NB4 (cell line): ENCODE data around the gene FAM210A.

Source experiments
- DNase-seq: peaks from one replicate; pipeline ENCODE4 v3.0.0; 2010; ENCODE audit warnings: low read depth
- H3K4me3 ChIP-seq: one replicate; pipeline ENCODE4 v1.5.1; 2011; ENCODE audit warnings: mild to moderate bottlenecking, low read depth, low read length, moderate library complexity
- CTCF ChIP-seq: IDR thresholded peaks from one replicate; pipeline ENCODE4 v1.5.1; 2012; ENCODE audit warnings: low read depth, low read length
- MYC ChIP-seq: IDR thresholded peaks from 2 replicates; pipeline ENCODE4 v1.6.1; 2011; ENCODE audit warnings: low read depth, low read length
- POLR2A ChIP-seq: IDR thresholded peaks from 2 replicates; pipeline ENCODE4 v1.6.1; 2011; ENCODE audit warnings: mild to moderate bottlenecking; ENCODE audit not compliant: insufficient read length; ENCODE audit errors: extremely low read depth
- TF ChIP-seq, protein P1 (sequence below): IDR thresholded peaks from 2 replicates; pipeline ENCODE4 v1.6.1; 2011; ENCODE audit warnings: low read depth, low read length

FAM210A gene

DNA sequence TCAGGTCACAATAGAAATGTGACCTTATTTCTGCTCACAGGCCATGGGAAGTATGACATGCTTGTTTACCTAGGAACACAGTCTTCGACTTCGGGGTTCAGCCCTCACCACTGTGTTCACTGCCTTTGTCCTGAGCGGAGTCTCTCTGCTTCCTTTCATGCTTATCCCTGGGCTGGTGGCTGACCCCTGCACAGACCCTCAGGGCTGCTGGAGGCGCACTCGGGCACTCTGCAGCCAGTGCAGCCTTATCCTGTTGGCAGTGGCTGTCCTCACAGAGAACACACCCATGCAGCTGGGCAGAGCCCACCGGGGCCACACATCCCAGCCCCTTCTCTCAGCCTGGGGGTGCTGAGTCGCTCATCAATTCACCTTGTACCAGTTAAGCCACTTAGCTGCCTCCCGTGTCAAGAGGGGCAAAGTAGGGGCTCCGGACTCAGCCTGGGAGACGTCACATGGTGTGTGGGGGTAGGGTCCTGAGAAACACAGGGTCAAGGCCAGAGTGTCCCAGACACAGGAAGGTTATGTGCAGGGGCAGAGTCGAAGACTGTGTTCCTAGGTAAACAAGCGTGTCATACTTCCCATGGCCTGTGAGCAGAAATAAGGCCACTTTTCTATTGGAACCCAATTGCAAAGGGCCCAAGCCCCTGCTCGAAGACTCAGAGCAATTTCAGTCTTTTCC lies 107.5 kb downstream of the FAM210A start:
- DNase-seq: no peak
- TF ChIP-seq, protein P1, sequence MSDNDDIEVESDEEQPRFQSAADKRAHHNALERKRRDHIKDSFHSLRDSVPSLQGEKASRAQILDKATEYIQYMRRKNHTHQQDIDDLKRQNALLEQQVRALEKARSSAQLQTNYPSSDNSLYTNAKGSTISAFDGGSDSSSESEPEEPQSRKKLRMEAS: no peak
- TF ChIP-seq POLR2A (no peak), CTCF (no peak), MYC (no peak)
- no peak overlapping the region for H3K4me3 ChIP-seq

- H3K4me3 ChIP-seq: no peak overlapping the region
- DNase-seq: no peak
- TF ChIP-seq MYC: no peak
- no peak for TF ChIP-seq POLR2A
- TF ChIP-seq CTCF: no peak
- TF ChIP-seq, protein P1: no peak
Observed at GRCh38 chr18:13617826-13618515, 108.4 kb downstream of the FAM210A start.

- DNase-seq: no peak
- no peak overlapping the region for H3K4me3 ChIP-seq
- no peak for TF ChIP-seq CTCF
- TF ChIP-seq, protein P1: no peak
- TF ChIP-seq MYC: no peak
- no peak for TF ChIP-seq POLR2A
Observed at GRCh38 chr18:13616525-13617035, 109.8 kb downstream of the FAM210A start.

- no peak for DNase-seq
- H3K4me3 ChIP-seq: no peak overlapping the region
- TF ChIP-seq CTCF (no peak), POLR2A (no peak), MYC (no peak)
- TF ChIP-seq, protein P1: no peak
Observed at GRCh38 chr18:13616041-13616440, 110.3 kb downstream of the FAM210A start.

GRCh38 chr18:13615432-13615861 lies 110.9 kb downstream of the FAM210A start:
- DNase-seq: no peak
- TF ChIP-seq CTCF (no peak), POLR2A (no peak), MYC (no peak)
- TF ChIP-seq, protein P1: no peak
- no peak overlapping the region for H3K4me3 ChIP-seq
